ENCODE results near the gene MTAP. TPM values are rescaled to one million over a fixed set of nuclear protein-coding genes. Genes with fewer than 3 reads are reported as not detected.

Gene MTAP
- total RNA-seq, 1 experiment from 2014 or later: 63.7 TPM

GRCh38 chr9:21852754-21853153 is 50.3 kb downstream of the MTAP start:
- no peak for DNase-seq (ENCODE audit: low read depth)

GRCh38 chr9:21853414-21853813 is 51.0 kb downstream of the MTAP start:
- no peak for DNase-seq (ENCODE audit: low read depth)

GRCh38 chr9:21854119-21854518 is 51.7 kb downstream of the MTAP start:
- DNase-seq (ENCODE audit: low read depth): no peak

- DNase-seq (ENCODE audit: low read depth): peak; percentile 65
These were observed 52.2 kb downstream of the MTAP start for GRCh38 chr9:21854594-21854993.

GRCh38 chr9:21856301-21857094 is 54.1 kb downstream of the MTAP start:
- no peak for DNase-seq (ENCODE audit: low read depth)

GRCh38 chr9:21862871-21863270 is 60.4 kb downstream of the MTAP start:
- DNase-seq (ENCODE audit: low read depth): no peak

GRCh38 chr9:21864505-21864904 is 62.1 kb downstream of the MTAP start:
- DNase-seq (ENCODE audit: low read depth): no peak

GRCh38 chr9:21866302-21866701 is 63.9 kb downstream of the MTAP start:
- DNase-seq (ENCODE audit: low read depth): no peak

- DNase-seq (ENCODE audit: low read depth): peak; percentile 55
These were observed 69.0 kb downstream of the MTAP start for GRCh38 chr9:21871256-21871975.

- peak; percentile 43 for DNase-seq (ENCODE audit: low read depth)
These were observed 70.3 kb downstream of the MTAP start for GRCh38 chr9:21872696-21873095.

GRCh38 chr9:21873540-21874221 is 71.2 kb downstream of the MTAP start:
- peak; percentile 89 for DNase-seq (ENCODE audit: low read depth)

- DNase-seq (ENCODE audit: low read depth): no peak
These were observed 73.5 kb downstream of the MTAP start for GRCh38 chr9:21875893-21876292.

GRCh38 chr9:21883642-21884041 is 81.2 kb downstream of the MTAP start:
- no peak for DNase-seq (ENCODE audit: low read depth)

GRCh38 chr9:21889673-21890072 is 87.2 kb downstream of the MTAP start:
- no peak for DNase-seq (ENCODE audit: low read depth)

GRCh38 chr9:21890696-21891095 is 88.3 kb downstream of the MTAP start:
- no peak for DNase-seq (ENCODE audit: low read depth)

GRCh38 chr9:21901546-21901945 is 99.1 kb downstream of the MTAP start:
- DNase-seq (ENCODE audit: low read depth): no peak

- DNase-seq (ENCODE audit: low read depth): peak; percentile 25
These were observed 99.7 kb downstream of the MTAP start for GRCh38 chr9:21902136-21902535.

- no peak for DNase-seq (ENCODE audit: low read depth)
These were observed 101.0 kb downstream of the MTAP start for GRCh38 chr9:21903380-21903965.

GRCh38 chr9:21904371-21904770 is 101.9 kb downstream of the MTAP start:
- peak; percentile 48 for DNase-seq (ENCODE audit: low read depth)

- no peak for DNase-seq (ENCODE audit: low read depth)
These were observed 102.3 kb downstream of the MTAP start for GRCh38 chr9:21904776-21905175.

- DNase-seq (ENCODE audit: low read depth): no peak
These were observed 103.8 kb downstream of the MTAP start for GRCh38 chr9:21906213-21906612.

GRCh38 chr9:21906881-21907280 is 104.4 kb downstream of the MTAP start:
- DNase-seq (ENCODE audit: low read depth): peak; percentile 20

Measured in M059J (cell line).